BLaER1 (cell line): Measurements from ENCODE around the gene CNTFR.

Experiments used
- H3K27ac ChIP-seq: shearing (Covaris generic); formaldehyde crosslinking; 2 replicates; pipeline ENCODE4 v1.8.1; 2022
- H3K27me3 ChIP-seq: shearing (Covaris generic); formaldehyde crosslinking; 2 replicates; pipeline ENCODE4 v1.8.1; 2022
- H3K36me3 ChIP-seq: shearing (Covaris generic); formaldehyde crosslinking; 2 replicates; pipeline ENCODE4 v1.8.1; 2022
- H3K4me1 ChIP-seq: shearing (Covaris generic); formaldehyde crosslinking; 2 replicates; pipeline ENCODE4 v1.8.1; 2022
- H3K4me2 ChIP-seq: shearing (Covaris generic); formaldehyde crosslinking; 2 replicates; pipeline ENCODE4 v1.8.1; 2022
- H3K4me3 ChIP-seq: shearing (Covaris generic); formaldehyde crosslinking; 2 replicates; pipeline ENCODE4 v1.8.1; 2022
- H3K9ac ChIP-seq: shearing (Covaris generic); formaldehyde crosslinking; 2 replicates; pipeline ENCODE4 v1.8.1; 2022
- H3K9me3 ChIP-seq: shearing (Covaris generic); formaldehyde crosslinking; 2 replicates; pipeline ENCODE4 v1.8.1; 2022
- H4K20me1 ChIP-seq: shearing (Covaris generic); formaldehyde crosslinking; 2 replicates; pipeline ENCODE4 v1.8.1; 2022
- Cebpa-rat ChIP-seq: shearing (Covaris generic); IDR thresholded peaks from 2 replicates; pipeline ENCODE4 v1.8.1; 2022

Gene CNTFR

GRCh38 chr9:34512131-34513078, 77.1 kb downstream of the CNTFR start:
- no peaks in the 10 kb centered on the region for H3K36me3 ChIP-seq
- no peak for TF ChIP-seq Cebpa-rat
- H3K4me2 ChIP-seq, result peak overlapping the region; percentile 62
- peak overlapping the region; percentile 39; the same call in 1 of the 2 replicates for H3K9ac ChIP-seq
- peak overlapping the region; percentile 43; the same call in 1 of the 2 replicates for H3K27ac ChIP-seq
- H3K4me3 ChIP-seq, result no peak overlapping the region
- H4K20me1 ChIP-seq, result no peaks in the 10 kb centered on the region
- no peaks in the 10 kb centered on the region for H3K27me3 ChIP-seq
- peaks cover 45% of the 10 kb centered on the region for H3K4me1 ChIP-seq
- H3K9me3 ChIP-seq, result no peaks in the 10 kb centered on the region

GRCh38 chr9:34510497-34511468, 78.7 kb downstream of the CNTFR start:
- 0 out of 2 replicates have a peak overlapping the region, but pooled peaks have one; percentile 7 for H3K4me2 ChIP-seq
- H3K9ac ChIP-seq, result no peak overlapping the region
- H3K36me3 ChIP-seq, result no peaks in the 10 kb centered on the region
- peaks cover 32% of the 10 kb centered on the region for H3K4me1 ChIP-seq
- no peaks in the 10 kb centered on the region for H3K9me3 ChIP-seq
- H4K20me1 ChIP-seq, result no peaks in the 10 kb centered on the region
- no peak for TF ChIP-seq Cebpa-rat
- no peaks in the 10 kb centered on the region for H3K27me3 ChIP-seq
- H3K27ac ChIP-seq, result no peak overlapping the region
- no peak overlapping the region for H3K4me3 ChIP-seq

GRCh38 chr9:34508951-34509350, 80.6 kb downstream of the CNTFR start:
- Histone ChIP-seq H3K9me3 (no peaks in the 10 kb centered on the region), H3K4me3 (no peak overlapping the region), H3K4me2 (no peak overlapping the region), H3K4me1 (peaks cover 23% of the 10 kb centered on the region), H4K20me1 (no peaks in the 10 kb centered on the region), H3K27me3 (no peaks in the 10 kb centered on the region), H3K27ac (no peak overlapping the region), H3K36me3 (no peaks in the 10 kb centered on the region), H3K9ac (no peak overlapping the region)
- no peak for TF ChIP-seq Cebpa-rat

GRCh38 chr9:34508463-34508862, 81.1 kb downstream of the CNTFR start:
- H4K20me1 ChIP-seq, result no peaks in the 10 kb centered on the region
- H3K27me3 ChIP-seq, result no peaks in the 10 kb centered on the region
- H3K4me2 ChIP-seq, result no peak overlapping the region
- peaks cover 18% of the 10 kb centered on the region for H3K4me1 ChIP-seq
- H3K9me3 ChIP-seq, result no peaks in the 10 kb centered on the region
- H3K27ac ChIP-seq, result no peak overlapping the region
- H3K36me3 ChIP-seq, result no peaks in the 10 kb centered on the region
- TF ChIP-seq Cebpa-rat, result no peak
- H3K9ac ChIP-seq, result no peak overlapping the region
- no peak overlapping the region for H3K4me3 ChIP-seq

- TF ChIP-seq Cebpa-rat, result no peak
- peaks cover 13% of the 10 kb centered on the region for H3K4me1 ChIP-seq
- H3K27me3 ChIP-seq, result no peaks in the 10 kb centered on the region
- H3K27ac ChIP-seq, result no peak overlapping the region
- no peaks in the 10 kb centered on the region for H3K36me3 ChIP-seq
- no peak overlapping the region for H3K4me2 ChIP-seq
- H4K20me1 ChIP-seq, result no peaks in the 10 kb centered on the region
- H3K9ac ChIP-seq, result no peak overlapping the region
- H3K9me3 ChIP-seq, result no peaks in the 10 kb centered on the region
- H3K4me3 ChIP-seq, result no peak overlapping the region
Observed at GRCh38 chr9:34507966-34508365, 81.6 kb downstream of the CNTFR start.

GRCh38 chr9:34507556-34507955, 82.0 kb downstream of the CNTFR start:
- Histone ChIP-seq H3K9ac (no peak overlapping the region), H3K9me3 (no peaks in the 10 kb centered on the region), H4K20me1 (no peaks in the 10 kb centered on the region), H3K4me2 (no peak overlapping the region), H3K27ac (no peak overlapping the region), H3K36me3 (no peaks in the 10 kb centered on the region), H3K4me3 (no peak overlapping the region), H3K4me1 (peaks cover 9% of the 10 kb centered on the region), H3K27me3 (no peaks in the 10 kb centered on the region)
- no peak for TF ChIP-seq Cebpa-rat

GRCh38 chr9:34506623-34507022, 82.9 kb downstream of the CNTFR start:
- no peaks in the 10 kb centered on the region for H4K20me1 ChIP-seq
- H3K36me3 ChIP-seq, result no peaks in the 10 kb centered on the region
- no peak overlapping the region for H3K4me3 ChIP-seq
- TF ChIP-seq Cebpa-rat, result no peak
- no peaks in the 10 kb centered on the region for H3K4me1 ChIP-seq
- H3K27ac ChIP-seq, result no peak overlapping the region
- H3K4me2 ChIP-seq, result no peak overlapping the region
- H3K27me3 ChIP-seq, result no peaks in the 10 kb centered on the region
- no peaks in the 10 kb centered on the region for H3K9me3 ChIP-seq
- H3K9ac ChIP-seq, result no peak overlapping the region

- no peaks in the 10 kb centered on the region for H3K4me1 ChIP-seq
- H3K4me3 ChIP-seq, result no peak overlapping the region
- H4K20me1 ChIP-seq, result no peaks in the 10 kb centered on the region
- no peak for TF ChIP-seq Cebpa-rat
- H3K9ac ChIP-seq, result no peak overlapping the region
- H3K9me3 ChIP-seq, result no peaks in the 10 kb centered on the region
- no peak overlapping the region for H3K27ac ChIP-seq
- H3K36me3 ChIP-seq, result no peaks in the 10 kb centered on the region
- H3K27me3 ChIP-seq, result no peaks in the 10 kb centered on the region
- H3K4me2 ChIP-seq, result no peak overlapping the region
Observed at GRCh38 chr9:34505370-34506120, 84.0 kb downstream of the CNTFR start.

GRCh38 chr9:34503406-34503805, 86.1 kb downstream of the CNTFR start:
- Histone ChIP-seq H3K27ac (no peak overlapping the region), H3K4me2 (no peak overlapping the region), H3K4me3 (no peak overlapping the region), H3K9ac (no peak overlapping the region), H4K20me1 (no peaks in the 10 kb centered on the region), H3K4me1 (no peaks in the 10 kb centered on the region), H3K36me3 (no peaks in the 10 kb centered on the region), H3K27me3 (no peaks in the 10 kb centered on the region), H3K9me3 (no peaks in the 10 kb centered on the region)
- TF ChIP-seq Cebpa-rat, result no peak
